HCT116 (cell line): ENCODE data around the gene TPTE2. TPM values are rescaled to one million over a fixed set of nuclear protein-coding genes. Genes with fewer than 3 reads are reported as not detected.

Experiments
- ATAC-seq: fragments of 200-7000 bp; cut with Tn5 transposase; 2 replicates; pipeline ENCODE4 v1.9.1; 2020; ENCODE audit warnings: mild to moderate bottlenecking, moderate library complexity
- BruUV-seq: library from RNA; stranded (reverse); fragments of 400-500 nt; replicated peaks from 2 replicates; lab custom pipeline; 2021; lab: Mats Ljungman, UMichigan
- CTCF ChIA-PET: fragments of 300-600 bp; sonication (Branson Sonifier 250); formaldehyde crosslinking; loops from one replicate; lab custom pipeline; 2021; ENCODE audit warnings: antibody characterized with exemption; lab: Charles Lee
- POLR2A ChIA-PET: fragments of 300-600, 350-600 bp; sonication (Branson Sonifier 250); formaldehyde crosslinking; loops from one replicate; lab custom pipeline; 2021; ENCODE audit warnings: antibody characterized with exemption; lab: Charles Lee
- RAD21 ChIA-PET, 2 experiments: fragments of 300-600 bp; sonication (Branson Sonifier 250); formaldehyde crosslinking; loops; one replicate each; lab custom pipeline; 2023; ENCODE audit warnings: low total read pairs in 2 of 2; ENCODE audit not compliant: uncharacterized antibody in 2 of 2, unreplicated experiment in 2 of 2, low non-redundant PET in 1 of 2; lab: Charles Lee
- DNase-seq: peaks from one replicate; pipeline ENCODE4 v3.0.0-alpha.2; 2010; ENCODE audit warnings: low read depth, low spot score
- H2AFZ ChIP-seq: fragments of 200-600 bp; shearing (Covaris generic), sonication (generic); 2 replicates; pipeline ENCODE4 v1.6.1; 2017; ENCODE audit warnings: low read depth, mixed run types, mixed read lengths, antibody characterized with exemption, low read length; ENCODE audit not compliant: poor library complexity, severe bottlenecking
- H3K27ac ChIP-seq: 2 replicates; pipeline ENCODE4 v1.5.1; 2012; ENCODE audit warnings: low read depth, low read length
- H3K27me3 ChIP-seq: fragments of 200-600 bp; sonication (generic); 2 replicates; pipeline ENCODE4 v1.6.1; 2016; ENCODE audit warnings: mixed run types, low read length, mixed read lengths; ENCODE audit not compliant: insufficient read depth
- H3K36me3 ChIP-seq, 2 experiments: fragments of 200-500 bp in 1 of 2; fragments of 200-600 bp in 1 of 2; sonication (Bioruptor generic) in 1 of 2; sonication (generic) in 1 of 2; 2 replicates each; pipeline versions ENCODE4 v1.5.1 to v1.6.1; 2014 to 2016; ENCODE audit warnings: low read length in 2 of 2, inconsistent platforms in 1 of 2, mixed read lengths in 1 of 2, mixed run types in 1 of 2; ENCODE audit not compliant: insufficient read depth in 2 of 2, control insufficient read depth in 1 of 2
- H3K4me1 ChIP-seq, 2 experiments: fragments of 200-600 bp in 1 of 2; sonication (generic) in 1 of 2; 2 replicates each; pipeline versions ENCODE4 v1.5.1 to v1.6.1; 2012 to 2017; ENCODE audit warnings: low read length in 2 of 2, inconsistent platforms in 1 of 2, mild to moderate bottlenecking in 1 of 2, mixed read lengths in 1 of 2, mixed run types in 1 of 2, moderate library complexity in 1 of 2; ENCODE audit not compliant: insufficient read depth in 2 of 2, control insufficient read depth in 1 of 2
- H3K4me2 ChIP-seq: fragments of 200-600 bp; sonication (generic); 2 replicates; pipeline ENCODE4 v1.6.1; 2017; ENCODE audit warnings: mixed run types, low read length, mixed read lengths
- H3K4me3 ChIP-seq, 2 experiments: fragments of 200-600 bp in 1 of 2; sonication (generic) in 1 of 2; replicated peaks in 1 of 2; 2 replicates each; pipeline ENCODE4 v1.5.1; 2011 to 2016; ENCODE audit warnings: low read length in 2 of 2, control low read depth in 1 of 2, low read depth in 1 of 2, mild to moderate bottlenecking in 1 of 2, mixed read lengths in 1 of 2, mixed run types in 1 of 2
- H3K79me2 ChIP-seq: fragments of 200-600 bp; sonication (generic); 2 replicates; pipeline ENCODE4 v1.6.1; 2017; ENCODE audit warnings: mild to moderate bottlenecking, mixed run types, low read length, moderate library complexity, mixed read lengths; ENCODE audit not compliant: insufficient read depth
- H3K9ac ChIP-seq: fragments of 200-600 bp; sonication (generic); 2 replicates; pipeline ENCODE4 v1.6.1; 2016; ENCODE audit warnings: low read length, mixed read lengths
- H3K9me2 ChIP-seq: fragments of 200-600 bp; sonication (generic), shearing (Covaris generic); 2 replicates; pipeline ENCODE4 v1.6.1; 2017; ENCODE audit warnings: mixed run types, mild to moderate bottlenecking, moderate library complexity; ENCODE audit not compliant: insufficient read depth
- H3K9me3 ChIP-seq, 2 experiments: fragments of 200-500 bp in 1 of 2; fragments of 200-600 bp in 1 of 2; sonication (Bioruptor generic) in 1 of 2; sonication (generic) in 1 of 2; 2 replicates each; pipeline ENCODE4 v1.6.1; 2014 to 2017; ENCODE audit warnings: low read length in 2 of 2, mixed read lengths in 2 of 2, inconsistent platforms in 1 of 2, low read depth in 1 of 2, mild to moderate bottlenecking in 1 of 2, mixed run types in 1 of 2, moderate library complexity in 1 of 2; ENCODE audit not compliant: control insufficient read depth in 1 of 2, insufficient read depth in 1 of 2
- H4K20me1 ChIP-seq: fragments of 200-600 bp; sonication (generic), shearing (Covaris generic); 2 replicates; pipeline ENCODE4 v1.6.1; 2017; ENCODE audit warnings: mixed run types, mild to moderate bottlenecking, moderate library complexity; ENCODE audit not compliant: insufficient read depth
- CEBPB ChIP-seq: IDR thresholded peaks from 2 replicates; pipeline ENCODE4 v1.6.1; 2012; ENCODE audit warnings: low read depth
- ELF1 ChIP-seq: IDR thresholded peaks from 2 replicates; pipeline ENCODE4 v1.6.1; 2012; ENCODE audit warnings: low read depth, borderline replicate concordance
- EZH2 ChIP-seq: fragments of 200-600 bp; sonication (generic); IDR thresholded peaks from 2 replicates; pipeline ENCODE4 v1.6.1; 2017; ENCODE audit warnings: antibody characterized with exemption, mixed run types
- EZH2phosphoT487 ChIP-seq: fragments of 200-600 bp; IDR thresholded peaks from 2 replicates; pipeline ENCODE4 v1.6.1; 2018; ENCODE audit warnings: antibody characterized with exemption, borderline replicate concordance
- JUND ChIP-seq: IDR thresholded peaks from 2 replicates; pipeline ENCODE4 v1.6.1; 2012
- POLR2A ChIP-seq: IDR thresholded peaks from 2 replicates; pipeline ENCODE4 v1.7.0; 2011; ENCODE audit warnings: borderline replicate concordance; ENCODE audit not compliant: insufficient read depth, insufficient read length; ENCODE audit errors: extremely low read depth
- POLR2AphosphoS5 ChIP-seq: IDR thresholded peaks from 2 replicates; pipeline ENCODE4 v1.6.1; 2011; ENCODE audit warnings: mild to moderate bottlenecking, low read depth, low read length, moderate library complexity
- RAD21 ChIP-seq: IDR thresholded peaks from 2 replicates; pipeline ENCODE4 v1.6.1; 2012; ENCODE audit warnings: low read depth, mild to moderate bottlenecking
- SIN3A ChIP-seq: IDR thresholded peaks from 2 replicates; pipeline ENCODE4 v1.6.1; 2012; ENCODE audit warnings: low read depth
- SRF ChIP-seq: IDR thresholded peaks from 2 replicates; pipeline ENCODE4 v1.6.1; 2012; ENCODE audit warnings: low read depth
- ZFX ChIP-seq: fragments of 450-650 bp; IDR thresholded peaks from 2 replicates; pipeline ENCODE4 v1.6.1; 2017
- ZNF274 ChIP-seq: fragments of 200-500 bp; sonication (Bioruptor generic); IDR thresholded peaks from 2 replicates; pipeline ENCODE4 v1.6.1; 2014; ENCODE audit warnings: mild to moderate bottlenecking, low read depth, low read length, inconsistent platforms
- intact Hi-C: fragments of 100-400 bp; cut with micrococcal nuclease; formaldehyde crosslinking; loops from 2 replicates; pipeline ENCODE4 v1.10.0; 2022
- total RNA-seq: library from RNA; stranded (reverse); gene quantifications from one replicate; pipeline ENCODE4 v1.2.1, GENCODE V29; 2021; ENCODE audit not compliant: unreplicated experiment
- TF ChIP-seq, protein P1 (sequence below): IDR thresholded peaks from 2 replicates; pipeline ENCODE4 v1.6.1; 2012; ENCODE audit warnings: low read depth
- TF ChIP-seq, protein P2 (sequence below): IDR thresholded peaks from 2 replicates; pipeline ENCODE4 v1.6.1; 2012
- TF ChIP-seq, protein P3 (sequence below): IDR thresholded peaks from 2 replicates; pipeline ENCODE4 v1.6.1; 2011; ENCODE audit warnings: mild to moderate bottlenecking, low read length, moderate library complexity; ENCODE audit not compliant: insufficient replicate concordance; ENCODE audit errors: extremely low read depth
- TF ChIP-seq, protein P4 (sequence below), 3 experiments: fragments of 200-600 bp in 1 of 3; sonication (generic) in 1 of 3; IDR thresholded peaks in 2 of 3; conservative IDR thresholded peaks in 1 of 3; 2 replicates each; pipeline ENCODE4 v1.5.1; 2012 to 2017; ENCODE audit warnings: low read depth in 2 of 3, low read length in 2 of 3, antibody characterized with exemption in 1 of 3, borderline replicate concordance in 1 of 3, control low read depth in 1 of 3, mild to moderate bottlenecking in 1 of 3, mixed read lengths in 1 of 3, mixed run types in 1 of 3, moderate library complexity in 1 of 3; ENCODE audit not compliant: insufficient read depth in 1 of 3
- TF ChIP-seq, protein P5 (sequence below): IDR thresholded peaks from 2 replicates; pipeline ENCODE4 v1.6.1; 2012

Gene TPTE2
- total RNA-seq, 1 experiment from 2014 or later, result not detected

DNA sequence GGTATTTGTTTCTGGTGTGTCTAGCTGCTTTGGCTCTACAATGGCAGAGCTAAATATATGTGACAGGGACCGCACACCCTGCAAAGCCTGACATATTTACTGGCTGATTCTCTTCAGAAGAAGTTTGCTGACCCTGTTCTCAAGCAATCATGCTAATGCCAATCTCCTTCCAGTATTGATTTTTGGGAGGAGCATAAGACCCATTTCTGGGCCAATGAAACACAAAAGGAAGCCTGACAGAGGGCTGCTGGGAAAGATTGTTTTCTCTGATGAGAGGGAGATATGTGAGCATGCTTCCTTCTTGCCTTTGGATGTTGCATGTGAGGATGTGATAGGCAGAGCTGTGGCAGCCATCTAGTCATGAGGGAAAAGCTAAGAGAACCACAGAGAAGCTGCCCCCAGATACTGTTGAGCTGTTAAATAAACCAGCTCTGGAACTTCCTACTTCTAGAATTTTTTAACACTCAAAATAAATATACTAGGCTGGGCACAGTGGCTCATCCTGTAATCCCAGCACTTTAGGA lies 31.4 kb upstream of the TPTE2 start (continued):
- no peak for TF ChIP-seq EZH2phosphoT487
- TF ChIP-seq, protein P1, sequence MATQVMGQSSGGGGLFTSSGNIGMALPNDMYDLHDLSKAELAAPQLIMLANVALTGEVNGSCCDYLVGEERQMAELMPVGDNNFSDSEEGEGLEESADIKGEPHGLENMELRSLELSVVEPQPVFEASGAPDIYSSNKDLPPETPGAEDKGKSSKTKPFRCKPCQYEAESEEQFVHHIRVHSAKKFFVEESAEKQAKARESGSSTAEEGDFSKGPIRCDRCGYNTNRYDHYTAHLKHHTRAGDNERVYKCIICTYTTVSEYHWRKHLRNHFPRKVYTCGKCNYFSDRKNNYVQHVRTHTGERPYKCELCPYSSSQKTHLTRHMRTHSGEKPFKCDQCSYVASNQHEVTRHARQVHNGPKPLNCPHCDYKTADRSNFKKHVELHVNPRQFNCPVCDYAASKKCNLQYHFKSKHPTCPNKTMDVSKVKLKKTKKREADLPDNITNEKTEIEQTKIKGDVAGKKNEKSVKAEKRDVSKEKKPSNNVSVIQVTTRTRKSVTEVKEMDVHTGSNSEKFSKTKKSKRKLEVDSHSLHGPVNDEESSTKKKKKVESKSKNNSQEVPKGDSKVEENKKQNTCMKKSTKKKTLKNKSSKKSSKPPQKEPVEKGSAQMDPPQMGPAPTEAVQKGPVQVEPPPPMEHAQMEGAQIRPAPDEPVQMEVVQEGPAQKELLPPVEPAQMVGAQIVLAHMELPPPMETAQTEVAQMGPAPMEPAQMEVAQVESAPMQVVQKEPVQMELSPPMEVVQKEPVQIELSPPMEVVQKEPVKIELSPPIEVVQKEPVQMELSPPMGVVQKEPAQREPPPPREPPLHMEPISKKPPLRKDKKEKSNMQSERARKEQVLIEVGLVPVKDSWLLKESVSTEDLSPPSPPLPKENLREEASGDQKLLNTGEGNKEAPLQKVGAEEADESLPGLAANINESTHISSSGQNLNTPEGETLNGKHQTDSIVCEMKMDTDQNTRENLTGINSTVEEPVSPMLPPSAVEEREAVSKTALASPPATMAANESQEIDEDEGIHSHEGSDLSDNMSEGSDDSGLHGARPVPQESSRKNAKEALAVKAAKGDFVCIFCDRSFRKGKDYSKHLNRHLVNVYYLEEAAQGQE, result no peak
- TF ChIP-seq POLR2A, result no peak
- TF ChIP-seq, protein P2, sequence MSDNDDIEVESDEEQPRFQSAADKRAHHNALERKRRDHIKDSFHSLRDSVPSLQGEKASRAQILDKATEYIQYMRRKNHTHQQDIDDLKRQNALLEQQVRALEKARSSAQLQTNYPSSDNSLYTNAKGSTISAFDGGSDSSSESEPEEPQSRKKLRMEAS, result no peak

DNA sequence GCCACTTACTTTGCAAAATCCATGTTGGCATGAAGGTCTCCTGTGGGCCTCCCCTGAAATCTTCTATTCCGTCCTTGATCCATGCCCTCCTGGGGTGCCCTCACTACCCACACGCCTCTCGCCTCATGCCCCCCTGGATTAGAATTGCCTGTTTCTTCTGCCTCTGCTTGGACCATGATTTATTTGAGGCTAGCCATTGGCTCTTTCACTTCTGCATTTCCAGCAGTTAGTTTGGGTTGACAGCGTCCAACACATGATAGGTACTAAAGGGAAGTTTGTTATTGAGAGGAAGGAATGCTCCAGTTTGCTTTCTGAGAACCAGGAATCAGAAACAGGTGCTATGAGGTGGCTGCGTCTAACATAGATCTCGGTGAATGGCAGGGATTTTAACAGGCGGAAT lies 30.5 kb upstream of the TPTE2 start:
- no peak overlapping the region for H2AFZ ChIP-seq
- H3K4me1 ChIP-seq, result peaks cover 3 to 8% of the 10 kb centered on the region in 2 experiments
- no peaks in the 10 kb centered on the region for H3K27me3 ChIP-seq
- POLR2A ChIA-PET, result no interaction called here
- intact Hi-C loops, result no loop called here
- H4K20me1 ChIP-seq, result no peaks in the 10 kb centered on the region
- BruUV-seq, result no TSS peak
- no peaks in the 10 kb centered on the region for H3K36me3 ChIP-seq
- CTCF ChIA-PET, result no interaction called here
- no peaks in the 10 kb centered on the region for H3K79me2 ChIP-seq
- ATAC-seq (no peak), DNase-seq (no peak)
- H3K9me2 ChIP-seq, result no peaks in the 10 kb centered on the region
- H3K4me2 ChIP-seq, result no peak overlapping the region
- RAD21 ChIA-PET, result no interaction called here
- H3K9ac ChIP-seq, result no peak overlapping the region
- H3K9me3 ChIP-seq, result no peaks in the 10 kb centered on the region
- H3K4me3 ChIP-seq, result no peak overlapping the region
- TF ChIP-seq, protein P2, result no peak
- TF ChIP-seq ZFX (no peak), SIN3A (no peak), JUND (no peak), POLR2A (no peak), RAD21 (no peak), ELF1 (no peak), EZH2 (no peak), POLR2AphosphoS5 (no peak), ZNF274 (no peak), SRF (no peak), CEBPB (no peak)
- TF ChIP-seq, protein P3, sequence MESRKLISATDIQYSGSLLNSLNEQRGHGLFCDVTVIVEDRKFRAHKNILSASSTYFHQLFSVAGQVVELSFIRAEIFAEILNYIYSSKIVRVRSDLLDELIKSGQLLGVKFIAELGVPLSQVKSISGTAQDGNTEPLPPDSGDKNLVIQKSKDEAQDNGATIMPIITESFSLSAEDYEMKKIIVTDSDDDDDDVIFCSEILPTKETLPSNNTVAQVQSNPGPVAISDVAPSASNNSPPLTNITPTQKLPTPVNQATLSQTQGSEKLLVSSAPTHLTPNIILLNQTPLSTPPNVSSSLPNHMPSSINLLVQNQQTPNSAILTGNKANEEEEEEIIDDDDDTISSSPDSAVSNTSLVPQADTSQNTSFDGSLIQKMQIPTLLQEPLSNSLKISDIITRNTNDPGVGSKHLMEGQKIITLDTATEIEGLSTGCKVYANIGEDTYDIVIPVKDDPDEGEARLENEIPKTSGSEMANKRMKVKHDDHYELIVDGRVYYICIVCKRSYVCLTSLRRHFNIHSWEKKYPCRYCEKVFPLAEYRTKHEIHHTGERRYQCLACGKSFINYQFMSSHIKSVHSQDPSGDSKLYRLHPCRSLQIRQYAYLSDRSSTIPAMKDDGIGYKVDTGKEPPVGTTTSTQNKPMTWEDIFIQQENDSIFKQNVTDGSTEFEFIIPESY, result no peak
- TF ChIP-seq, protein P4, sequence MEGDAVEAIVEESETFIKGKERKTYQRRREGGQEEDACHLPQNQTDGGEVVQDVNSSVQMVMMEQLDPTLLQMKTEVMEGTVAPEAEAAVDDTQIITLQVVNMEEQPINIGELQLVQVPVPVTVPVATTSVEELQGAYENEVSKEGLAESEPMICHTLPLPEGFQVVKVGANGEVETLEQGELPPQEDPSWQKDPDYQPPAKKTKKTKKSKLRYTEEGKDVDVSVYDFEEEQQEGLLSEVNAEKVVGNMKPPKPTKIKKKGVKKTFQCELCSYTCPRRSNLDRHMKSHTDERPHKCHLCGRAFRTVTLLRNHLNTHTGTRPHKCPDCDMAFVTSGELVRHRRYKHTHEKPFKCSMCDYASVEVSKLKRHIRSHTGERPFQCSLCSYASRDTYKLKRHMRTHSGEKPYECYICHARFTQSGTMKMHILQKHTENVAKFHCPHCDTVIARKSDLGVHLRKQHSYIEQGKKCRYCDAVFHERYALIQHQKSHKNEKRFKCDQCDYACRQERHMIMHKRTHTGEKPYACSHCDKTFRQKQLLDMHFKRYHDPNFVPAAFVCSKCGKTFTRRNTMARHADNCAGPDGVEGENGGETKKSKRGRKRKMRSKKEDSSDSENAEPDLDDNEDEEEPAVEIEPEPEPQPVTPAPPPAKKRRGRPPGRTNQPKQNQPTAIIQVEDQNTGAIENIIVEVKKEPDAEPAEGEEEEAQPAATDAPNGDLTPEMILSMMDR (IDR thresholded peaks at IDR 0.05 in 2 of 3, conservative IDR thresholded peaks at IDR 0.05 in 1 of 3; ENCODE audit: borderline replicate concordance in 1 of 3, insufficient read depth in 1 of 3, low read depth in 2 of 3, low read length in 2 of 3), result no peak
- TF ChIP-seq, protein P5, sequence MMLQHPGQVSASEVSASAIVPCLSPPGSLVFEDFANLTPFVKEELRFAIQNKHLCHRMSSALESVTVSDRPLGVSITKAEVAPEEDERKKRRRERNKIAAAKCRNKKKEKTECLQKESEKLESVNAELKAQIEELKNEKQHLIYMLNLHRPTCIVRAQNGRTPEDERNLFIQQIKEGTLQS, result no peak
- H3K27ac ChIP-seq, result no peak overlapping the region
